NCI-H1436 treated with DMSO at 0.1 percent for 48 hours (cell line): ENCODE data around the gene XPO4.

Experiments used
- DNase-seq: peaks from one replicate; lab custom pipeline; 2025; lab: John Stamatoyannopoulos, UW

The XPO4 gene

DNA sequence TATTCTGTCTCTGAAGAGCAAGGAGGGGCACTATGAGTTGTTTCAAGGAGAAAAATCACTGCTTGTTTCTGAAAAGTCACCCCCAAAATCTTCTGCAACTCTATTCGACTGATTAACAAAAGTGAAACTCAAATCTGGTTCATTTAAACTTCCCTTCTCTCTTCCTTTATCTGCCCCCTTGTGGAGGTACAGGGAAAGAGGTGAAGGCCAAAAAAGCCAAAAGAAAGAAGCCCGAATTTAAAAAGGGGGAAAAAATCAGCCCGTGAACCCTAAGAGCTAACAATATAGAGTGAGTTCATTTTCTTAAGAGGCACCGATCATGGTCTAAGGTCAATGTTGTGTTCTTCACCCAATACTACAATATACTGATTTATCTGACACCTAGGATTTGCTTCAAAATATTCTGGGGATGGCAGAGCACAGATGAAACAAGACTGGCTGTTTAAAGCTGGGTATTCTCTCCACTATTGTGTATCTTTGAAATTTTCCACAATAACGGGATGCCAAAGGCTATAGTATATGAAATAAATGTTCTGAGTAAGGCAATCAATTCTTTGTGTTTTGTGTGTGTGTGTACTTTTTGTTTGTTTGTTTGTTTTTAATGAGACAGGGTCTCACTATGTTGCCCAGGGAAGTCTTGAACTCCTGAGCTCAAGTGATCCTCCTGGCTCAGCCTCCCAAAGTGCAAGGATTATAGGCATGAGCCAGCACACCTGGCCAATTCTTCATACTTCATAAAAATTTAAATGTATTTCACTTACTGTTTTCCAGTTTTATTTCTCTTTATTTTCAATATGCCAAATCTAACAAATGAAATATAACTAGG lies 73.8 kb downstream of the XPO4 start:
- DNase-seq = no peak

DNA sequence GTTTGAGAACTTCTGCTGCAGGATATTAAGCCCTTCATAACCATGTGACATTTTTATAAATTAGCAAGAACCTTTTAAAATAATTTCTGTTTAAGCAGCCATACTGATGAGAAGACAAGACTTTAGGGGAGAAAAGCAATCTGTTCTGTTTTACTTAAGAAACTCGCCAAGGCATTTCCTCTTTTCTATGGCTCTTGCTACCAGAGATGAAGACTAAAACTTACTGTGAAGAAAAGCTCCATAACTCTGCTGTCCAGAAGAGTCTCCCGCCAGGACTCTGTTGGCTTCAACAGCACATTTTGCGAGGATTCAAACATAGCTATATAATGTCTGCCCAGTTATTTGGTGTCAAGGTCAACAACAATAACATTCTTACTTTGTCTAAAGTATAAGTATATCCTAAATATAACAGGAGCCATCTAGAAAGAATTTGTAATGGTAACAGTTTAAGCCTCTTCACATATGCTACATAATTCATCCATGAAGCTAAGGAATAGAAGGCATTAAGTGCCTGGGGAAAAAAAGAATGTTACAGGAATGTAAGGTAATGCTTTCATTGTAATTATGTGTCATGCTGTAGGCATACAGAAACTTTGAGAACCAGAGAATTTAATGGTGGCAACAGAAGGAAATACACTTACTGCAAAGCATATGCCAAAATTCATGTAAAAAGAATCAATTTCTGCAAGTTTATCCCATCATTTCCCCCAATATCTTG lies 75.5 kb downstream of the XPO4 start:
- no peak for DNase-seq

DNA sequence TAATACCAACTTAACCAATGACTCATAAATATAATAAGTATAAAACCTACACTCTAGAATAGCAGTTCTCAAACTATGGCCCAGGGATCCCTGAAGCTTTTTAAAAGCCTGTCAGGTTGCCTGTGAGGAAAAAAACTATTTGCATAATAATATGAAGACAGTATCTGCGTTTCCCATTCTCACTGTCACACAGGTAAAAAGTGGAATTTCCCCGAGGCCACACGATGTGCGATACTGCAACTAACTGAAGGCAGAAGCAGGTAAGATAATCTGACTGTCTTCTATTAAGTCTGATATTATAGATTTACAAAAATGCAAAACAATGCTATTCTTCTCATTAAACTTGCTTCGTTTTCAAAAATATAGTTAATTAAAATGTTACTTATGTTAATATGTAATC lies 76.2 kb downstream of the XPO4 start:
- DNase-seq = no peak

DNA sequence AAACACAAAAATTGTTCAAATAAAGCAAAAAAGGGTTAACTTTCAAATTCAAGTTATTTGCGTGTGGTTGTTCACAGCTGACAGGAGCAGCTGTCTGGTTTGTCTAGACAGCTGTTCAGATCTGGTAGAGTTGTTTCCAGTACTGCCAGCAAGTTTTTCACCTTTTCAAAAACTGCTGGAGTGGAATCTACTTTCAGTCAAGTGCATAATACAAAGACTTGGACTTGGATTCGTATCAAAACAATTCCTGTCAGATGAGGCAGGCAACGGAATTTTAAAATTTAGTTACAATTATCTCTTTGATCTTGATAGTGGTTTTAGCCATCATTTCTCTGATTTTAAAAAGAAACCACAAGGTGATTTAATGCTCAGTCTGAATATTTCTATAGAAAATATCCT lies 77.1 kb downstream of the XPO4 start:
- no peak for DNase-seq

DNA sequence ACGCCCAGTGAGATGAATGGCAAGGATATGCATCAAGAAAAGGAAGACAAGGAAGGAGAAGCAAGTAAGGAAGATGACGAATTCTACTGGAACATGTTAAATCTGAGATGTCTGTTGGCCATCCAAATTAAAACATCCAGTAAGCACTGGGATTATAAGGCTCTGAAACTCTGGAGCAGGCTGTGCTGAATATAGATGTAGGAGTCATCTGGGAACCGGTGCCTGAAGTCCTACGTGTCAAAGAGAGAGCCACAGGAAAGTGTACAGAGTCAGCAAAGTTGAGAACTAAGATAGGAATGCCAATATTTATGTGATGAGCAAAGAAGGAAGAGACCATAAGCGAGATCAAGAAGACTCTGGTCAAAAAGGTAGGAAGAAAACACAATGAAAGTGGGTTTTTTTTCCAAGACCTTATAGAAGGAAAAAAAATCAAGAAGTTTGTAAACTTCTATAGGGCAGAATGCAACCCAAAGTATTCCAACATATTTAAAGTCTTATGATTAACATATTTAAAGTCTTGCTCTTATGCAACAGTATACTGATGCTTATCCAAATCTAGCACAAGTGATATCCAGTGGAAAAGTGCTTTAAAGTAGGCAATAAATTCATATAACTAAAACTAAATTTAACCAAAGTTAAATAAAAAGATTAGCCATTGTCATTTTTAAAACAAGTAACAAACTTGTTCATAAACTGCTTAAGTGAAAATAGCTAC lies 77.6 kb downstream of the XPO4 start:
- DNase-seq = no peak

DNA sequence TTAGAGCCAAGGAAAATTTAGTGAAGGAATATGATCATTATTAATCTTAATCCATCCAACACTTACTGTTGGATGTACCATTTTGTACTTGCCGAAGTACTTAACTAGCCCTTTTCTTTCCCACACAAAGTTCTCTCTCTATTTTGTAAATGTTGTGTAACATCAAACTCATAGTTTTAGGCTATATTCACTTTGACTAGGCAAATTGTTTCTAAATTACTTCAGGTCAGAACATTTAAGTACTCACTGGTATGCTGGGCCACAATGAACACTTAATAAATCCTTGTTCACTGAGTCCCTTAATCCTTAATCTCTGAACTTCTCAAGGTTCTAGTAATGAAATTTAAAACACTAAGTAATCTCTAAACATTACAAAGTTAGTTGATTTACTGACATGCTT lies 79.5 kb downstream of the XPO4 start:
- no peak for DNase-seq

DNA sequence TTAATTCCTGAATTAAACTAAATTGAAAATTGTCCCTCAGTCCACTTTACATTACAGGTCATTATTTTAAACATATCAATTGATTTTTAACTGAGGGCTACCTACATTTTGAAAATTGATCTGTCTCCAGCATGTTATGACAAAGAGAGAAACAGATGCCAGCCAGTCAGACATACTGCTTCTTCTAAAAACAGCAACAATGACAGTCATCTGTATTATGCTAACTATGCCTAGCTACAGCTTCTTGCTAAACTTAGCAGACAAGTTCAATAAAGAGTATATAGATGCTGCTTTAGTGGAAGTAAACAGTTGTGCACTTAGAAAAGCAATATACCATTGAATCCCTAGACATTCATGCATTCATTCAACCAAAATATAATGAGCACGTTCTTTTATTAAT lies 80.1 kb downstream of the XPO4 start:
- no peak for DNase-seq

DNA sequence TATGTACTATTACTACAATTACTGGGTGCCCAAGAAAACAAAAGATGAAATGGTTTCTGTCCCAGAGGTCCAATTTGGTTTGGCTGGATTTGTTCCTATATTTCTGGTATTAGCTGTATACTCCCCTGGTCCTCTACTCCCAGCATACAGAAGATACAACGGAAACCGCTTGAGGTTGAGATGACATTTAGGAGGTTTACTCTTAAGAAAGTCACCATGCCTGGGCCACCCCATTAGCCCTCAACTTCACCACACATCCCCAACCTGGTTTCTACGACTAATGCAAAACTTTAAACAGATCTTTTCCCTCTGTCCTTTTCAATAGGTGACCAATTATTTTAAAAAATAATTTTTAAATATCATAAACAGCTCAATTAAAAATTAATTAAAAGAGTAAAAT lies 82.8 kb downstream of the XPO4 start:
- DNase-seq = no peak

DNA sequence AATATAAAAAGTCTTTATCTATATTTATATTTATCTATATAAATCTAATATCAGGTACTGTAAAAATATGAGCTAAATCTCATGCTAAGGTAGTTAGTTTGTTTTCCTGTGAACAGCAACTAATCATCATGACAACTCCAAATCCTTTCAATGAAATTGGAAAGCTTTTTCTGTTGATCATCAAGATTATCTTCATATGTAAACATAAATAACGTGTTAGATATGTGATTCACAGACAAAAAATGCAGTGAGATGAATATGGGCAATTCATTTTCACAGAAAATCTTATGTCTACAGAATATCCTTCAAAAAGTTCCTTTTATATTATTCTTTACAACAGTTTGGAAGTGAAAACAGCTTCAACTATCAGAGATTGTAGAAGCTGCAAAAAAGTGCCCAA lies 87.1 kb downstream of the XPO4 start:
- no peak for DNase-seq

DNA sequence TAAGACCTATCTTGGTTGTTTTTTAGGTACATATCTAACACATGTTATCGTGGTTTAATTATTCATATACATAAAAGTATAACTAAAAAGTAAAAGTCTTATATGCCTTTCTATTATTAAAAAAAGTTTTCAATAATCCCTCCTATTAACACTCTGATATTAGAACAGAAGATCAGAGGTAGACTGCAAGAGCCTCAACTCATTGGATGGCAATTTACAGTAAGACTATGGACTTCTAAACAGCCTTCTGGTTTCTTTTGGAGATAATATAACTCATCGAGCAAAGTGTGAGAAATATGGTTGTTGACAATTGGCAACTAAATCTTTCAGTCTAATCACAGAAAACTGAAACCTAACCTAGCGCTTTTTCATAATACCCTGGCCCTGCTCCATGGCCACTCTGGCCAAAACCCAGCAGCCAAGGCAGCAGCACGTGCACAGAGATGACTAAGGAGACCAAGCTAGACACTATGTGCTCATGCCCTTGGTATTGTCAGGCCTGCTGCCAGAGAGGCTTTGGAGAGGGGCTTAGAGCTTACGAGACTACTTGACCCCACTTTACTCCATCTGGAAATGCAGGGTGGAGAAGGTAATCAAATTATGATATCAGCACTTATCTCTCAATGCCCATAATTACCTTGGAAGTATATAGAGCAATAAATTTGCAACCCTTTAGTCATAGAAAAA lies 88.2 kb downstream of the XPO4 start:
- no peak for DNase-seq

DNA sequence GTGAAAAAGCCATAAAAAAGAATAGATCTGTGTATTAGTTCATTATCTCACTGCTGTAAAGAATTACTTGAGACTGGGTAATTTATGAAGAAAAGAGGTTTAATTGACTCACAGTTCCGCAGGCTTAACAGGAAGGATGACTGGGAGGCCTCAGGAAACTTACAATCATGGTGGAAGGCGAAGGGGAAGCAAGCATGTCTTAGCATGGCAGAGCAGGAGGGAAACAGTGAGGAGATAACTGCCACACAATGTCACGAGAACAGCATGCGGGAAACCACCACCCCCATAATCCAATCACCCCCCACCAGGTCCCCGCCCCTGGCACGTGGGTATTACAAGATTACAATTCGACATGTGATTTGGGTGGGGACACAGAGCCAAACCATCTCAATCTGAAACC lies 89.7 kb downstream of the XPO4 start:
- no peak for DNase-seq

DNA sequence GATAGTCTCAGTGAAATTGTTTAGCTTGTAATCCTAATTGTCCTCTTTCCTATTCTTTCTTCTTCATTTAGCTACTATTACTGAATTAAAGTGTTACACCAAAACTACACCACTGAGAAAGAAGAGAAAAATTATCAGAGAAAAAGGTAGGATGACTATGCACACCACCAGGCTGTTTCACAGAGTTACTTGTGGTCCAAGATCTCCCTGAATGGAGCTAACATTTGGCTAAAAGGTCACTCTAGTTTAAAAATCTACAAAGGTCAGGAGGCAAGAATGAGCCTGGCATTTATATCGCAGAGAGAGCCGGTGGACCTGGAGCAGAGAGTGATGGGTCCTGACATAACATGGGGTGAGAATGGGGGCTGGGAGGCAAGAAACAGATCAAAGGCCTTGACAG lies 91.7 kb downstream of the XPO4 start:
- no peak for DNase-seq

DNA sequence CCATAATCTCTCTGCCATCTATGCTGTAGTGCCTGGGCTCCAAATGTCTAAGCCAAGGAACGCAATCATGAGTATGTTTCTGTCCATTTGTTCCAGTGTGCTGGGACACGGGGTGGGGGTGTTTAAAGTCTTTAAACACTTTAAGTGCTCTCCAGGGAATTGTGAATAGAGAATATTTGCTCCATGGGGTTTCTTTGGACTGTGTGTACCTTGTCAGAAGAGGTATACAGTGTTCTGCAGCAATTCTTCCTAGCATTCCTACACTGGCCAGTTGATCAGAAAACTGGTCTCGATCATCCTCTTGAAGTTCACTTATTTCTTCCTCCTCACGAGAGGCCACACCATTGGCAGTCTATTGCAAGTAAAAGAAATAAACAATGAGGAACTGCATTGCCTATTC lies 93.7 kb downstream of the XPO4 start:
- DNase-seq = no peak

DNA sequence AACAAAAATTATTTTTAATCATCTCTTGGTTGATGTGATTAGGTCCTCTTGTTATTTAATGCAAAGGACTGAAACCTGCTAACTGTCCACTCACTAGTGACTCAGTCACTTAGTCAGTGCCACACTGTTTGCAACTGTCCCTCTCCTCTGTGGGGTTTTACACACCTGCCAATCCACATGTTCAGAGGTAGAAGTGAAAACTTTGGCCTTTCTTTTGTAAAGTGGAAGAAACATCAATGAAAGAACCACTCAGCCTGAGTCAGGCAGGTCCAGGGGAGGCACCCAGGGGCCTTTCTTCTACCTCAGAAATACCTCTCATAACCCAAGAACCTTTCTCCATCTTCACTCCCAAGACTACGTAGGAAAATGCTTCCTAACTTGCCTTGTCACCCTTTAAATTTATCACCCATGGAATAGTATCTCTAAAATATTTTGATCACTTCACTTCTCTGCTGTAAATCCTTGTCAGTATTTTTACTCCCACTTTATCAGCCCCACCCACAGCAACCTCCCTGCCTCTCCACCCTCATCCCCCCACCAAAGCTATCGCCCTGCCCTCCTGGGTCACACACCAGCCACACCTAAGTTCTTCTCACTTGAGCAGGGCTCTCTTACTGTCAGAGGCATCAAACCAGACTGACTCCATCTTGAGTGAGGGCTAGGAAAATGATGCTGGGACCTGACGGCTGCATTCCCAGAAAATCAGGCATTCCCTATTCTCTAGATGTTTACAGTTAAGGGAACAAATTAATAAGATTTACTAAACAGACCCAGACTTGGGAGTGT lies 99.2 kb downstream of the XPO4 start:
- no peak for DNase-seq

DNA sequence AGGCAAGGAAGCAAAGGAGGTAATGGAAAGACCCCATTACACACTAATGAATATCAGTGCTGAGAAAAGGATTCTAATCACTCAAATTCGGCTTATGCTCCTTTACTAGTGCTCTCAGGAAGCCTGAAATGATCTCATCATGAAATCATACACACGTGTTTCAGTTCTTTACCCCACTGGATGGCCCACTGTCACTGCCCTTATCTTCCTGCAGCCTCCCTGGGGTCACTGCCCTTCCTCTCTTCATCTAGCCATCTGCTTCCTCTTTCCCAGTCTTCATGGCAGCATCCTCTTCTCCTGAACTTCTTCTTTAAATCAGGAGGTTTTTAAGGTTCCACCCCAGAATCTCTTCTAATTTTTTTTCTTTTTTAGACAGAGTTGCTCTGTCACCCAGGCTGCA lies 100.8 kb downstream of the XPO4 start:
- no peak for DNase-seq

DNA sequence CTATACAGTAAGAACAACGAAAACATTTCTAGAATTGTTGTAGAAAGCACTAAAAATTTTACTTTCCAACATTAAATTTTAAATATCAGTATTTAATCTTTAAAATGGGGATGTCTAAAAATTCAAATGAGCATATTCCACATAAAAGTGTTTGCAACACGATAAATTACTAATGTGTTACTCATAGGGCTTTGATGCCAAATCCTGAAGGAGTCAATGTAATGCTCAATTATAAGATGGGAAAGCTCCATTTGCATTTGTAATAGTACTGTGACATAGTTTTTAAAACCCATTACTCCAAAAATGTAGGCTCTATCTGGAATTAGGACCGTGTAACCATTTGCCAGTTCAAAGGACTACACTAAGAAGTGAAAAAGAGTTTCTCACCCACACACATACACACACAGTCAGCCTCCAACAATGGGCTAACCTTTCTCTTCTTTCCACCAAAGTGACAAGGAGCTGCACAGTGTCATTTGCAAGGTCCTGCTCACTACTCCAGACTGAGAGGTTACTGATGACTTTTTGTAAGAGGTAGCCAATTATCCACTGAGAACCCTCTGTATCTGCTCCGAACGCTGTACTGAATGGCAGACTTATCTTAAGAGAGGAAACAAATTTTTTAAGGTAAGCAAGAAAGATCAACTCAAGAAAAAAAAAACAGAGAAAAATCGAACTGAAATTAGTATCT lies 102.7 kb downstream of the XPO4 start:
- DNase-seq = no peak

DNA sequence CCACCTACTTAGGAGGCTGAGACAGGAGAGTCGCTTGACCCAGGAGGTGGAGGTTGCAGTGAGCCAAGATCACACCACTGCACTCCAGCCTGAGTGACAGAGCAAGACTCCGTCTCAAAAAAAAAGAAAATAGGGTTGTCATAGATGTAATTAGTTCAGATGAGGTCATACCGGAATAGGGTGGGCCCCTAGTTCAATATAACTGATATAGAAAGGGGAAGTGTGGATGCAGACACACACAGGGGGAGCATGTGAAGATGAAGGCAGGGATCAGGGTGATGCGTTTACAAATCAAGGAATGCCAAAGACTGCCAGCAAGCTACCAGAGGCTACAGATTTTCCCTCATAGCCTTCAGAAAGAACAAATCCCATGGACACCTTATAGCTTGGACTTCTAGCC lies 104.5 kb downstream of the XPO4 start:
- no peak for DNase-seq

DNA sequence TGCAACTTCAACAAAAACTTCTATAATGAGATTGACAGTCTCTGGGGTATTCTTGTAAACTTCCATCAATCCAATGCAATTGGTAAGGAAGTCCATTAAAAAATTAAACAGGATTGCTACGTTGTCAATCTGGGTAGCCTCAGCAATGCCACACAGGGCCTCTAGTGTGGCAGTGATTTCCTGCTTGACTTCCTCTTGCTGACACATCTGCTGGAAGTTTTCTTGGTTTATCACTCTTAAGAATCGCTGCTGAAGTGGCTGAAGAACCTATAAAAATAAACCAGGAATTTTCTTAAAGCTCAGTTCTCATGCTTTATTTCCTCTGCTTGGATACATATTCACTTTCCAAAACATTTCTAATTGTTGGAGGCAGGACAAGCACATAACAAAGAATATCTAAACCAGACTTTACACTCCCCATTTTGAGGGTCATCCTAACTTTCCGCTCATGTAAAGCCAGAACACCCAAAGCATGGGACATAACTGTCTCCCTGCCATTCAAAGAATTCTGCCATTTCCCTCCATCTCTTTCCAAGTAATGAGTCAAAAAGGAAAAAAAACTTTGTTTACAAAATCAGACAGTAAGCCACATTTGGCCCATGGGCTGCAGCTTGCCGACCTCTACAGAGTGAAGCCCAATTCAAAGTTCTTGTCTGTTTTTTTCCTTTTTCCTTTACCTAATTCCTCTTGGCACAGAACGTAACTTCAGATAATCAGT lies 105.6 kb downstream of the XPO4 start:
- no peak for DNase-seq

DNA sequence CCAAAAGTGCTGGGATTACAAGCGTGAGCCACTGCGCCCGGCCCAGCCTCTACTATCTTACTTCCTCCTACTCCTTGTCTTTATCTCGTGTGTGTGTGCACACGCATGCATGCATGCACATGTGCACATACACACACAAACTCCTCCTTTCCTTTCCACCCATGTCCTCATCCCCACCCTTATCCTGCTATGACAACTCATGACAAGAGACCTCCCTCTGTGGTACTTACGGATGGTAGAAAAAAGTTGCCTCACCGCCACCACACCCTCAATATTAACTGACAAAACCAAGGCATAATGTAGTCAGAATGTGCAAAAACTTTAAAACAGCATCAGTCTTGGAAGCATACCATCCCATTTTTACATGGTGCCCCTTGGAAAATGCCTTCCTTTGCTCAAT lies 112.9 kb downstream of the XPO4 start:
- no peak for DNase-seq

DNA sequence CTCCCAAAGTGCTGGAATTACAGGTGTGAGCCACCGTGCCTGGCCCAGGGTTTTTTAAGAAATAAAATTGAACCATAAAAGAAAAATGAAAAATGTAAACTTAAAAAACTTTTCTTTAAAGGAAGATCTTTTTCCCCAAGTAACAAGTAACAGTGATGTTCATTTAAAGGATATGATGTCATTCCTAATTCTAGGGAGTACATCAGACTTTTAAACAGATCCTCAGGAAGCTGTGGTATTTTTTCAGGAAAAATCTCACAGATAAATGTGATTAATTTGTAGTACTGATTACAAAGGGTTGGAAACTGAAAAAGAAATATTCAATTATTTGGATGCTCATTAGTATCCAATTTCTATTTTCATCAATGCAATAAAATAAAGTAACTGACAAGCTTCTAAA lies 114.2 kb downstream of the XPO4 start:
- DNase-seq = no peak
